ENCODE data around the gene NIT1. TPM values are rescaled to one million over a fixed set of nuclear protein-coding genes. Genes with fewer than 3 reads are reported as not detected.

Gene NIT1
- total and polyA plus RNA-seq, 2 of the 13 experiments (the other 11 are each of a cell fraction or from before 2014, with no cell fraction given): 22.7 to 31.0 TPM

DNA sequence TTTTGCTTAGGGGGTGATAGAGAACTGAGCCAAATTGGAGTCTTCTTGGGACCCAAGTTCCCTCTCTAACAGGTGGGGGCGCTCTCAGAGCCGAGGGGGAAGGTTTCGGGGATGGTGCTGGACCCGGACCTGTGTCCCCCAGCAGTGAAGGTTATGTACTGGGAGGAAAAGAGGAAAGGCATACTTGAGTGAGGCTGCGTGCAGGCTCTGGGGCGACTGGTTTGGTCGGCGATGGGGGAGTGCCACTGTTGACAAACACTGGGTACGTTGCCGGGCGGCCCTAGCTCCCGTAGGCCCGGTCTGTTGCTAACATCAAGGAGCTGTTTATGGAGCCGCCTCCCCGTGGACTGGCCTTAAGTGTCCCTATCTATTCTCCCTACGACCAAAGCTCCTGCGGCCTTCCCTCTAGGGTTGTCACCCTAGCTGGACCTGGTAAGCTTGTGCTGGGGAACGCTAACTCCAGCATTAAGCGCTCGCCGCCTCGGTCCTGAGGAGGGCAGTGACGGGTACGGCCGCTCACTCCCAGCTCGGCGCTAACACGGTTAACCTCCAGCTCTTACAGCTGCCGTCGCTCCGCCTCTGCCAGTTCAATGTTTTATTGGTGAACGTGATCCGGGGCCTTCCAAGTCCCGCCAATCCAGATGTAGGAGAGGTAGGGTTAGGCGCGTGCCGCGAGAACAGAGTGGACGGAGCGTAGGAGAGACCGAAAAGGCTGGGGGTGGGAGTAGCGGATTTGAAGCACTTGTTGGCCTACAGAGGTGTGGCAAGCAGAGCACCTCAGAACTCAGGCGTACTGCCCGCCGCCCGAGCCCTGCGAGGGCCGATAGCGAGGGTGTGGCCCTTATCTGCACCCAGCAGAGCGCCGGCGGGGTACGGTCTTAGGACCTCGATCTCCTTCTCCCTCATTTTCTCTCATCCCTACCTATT is 48.1 kb downstream of the NIT1 start, which contains the start of gene PPOX (continued):
- TF ChIP-seq, protein P1, sequence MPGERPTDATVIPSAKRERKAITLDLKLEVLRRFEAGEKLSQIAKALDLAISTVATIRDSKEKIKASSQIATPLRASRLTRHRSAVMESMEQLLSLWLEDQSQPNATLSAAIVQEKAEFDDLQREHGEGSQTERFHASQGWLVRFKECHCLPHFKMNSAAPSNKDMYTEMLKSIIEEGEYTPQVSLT (CRISPR knock-in tag; IDR thresholded peaks at IDR 0.05; ENCODE audit: borderline replicate concordance, low read depth): no peak
- TF ChIP-seq PITX1 (CRISPR knock-in tag; IDR thresholded peaks at IDR 0.05): peak; percentile 46; the same call in 1 of the 2 replicates
- peak; percentile 91 for TF ChIP-seq GATAD1 (CRISPR knock-in tag; IDR thresholded peaks at IDR 0.05)
- no peak for TF ChIP-seq MTF2 (CRISPR knock-in tag; IDR thresholded peaks at IDR 0.05; ENCODE audit: borderline replicate concordance)
- TF ChIP-seq JUND (CRISPR knock-in tag; IDR thresholded peaks at IDR 0.05): no peak
- TF ChIP-seq ZNF12 (CRISPR knock-in tag; IDR thresholded peaks at IDR 0.05): no peak
- TF ChIP-seq ZNF768 (CRISPR knock-in tag; IDR thresholded peaks at IDR 0.05): 0 out of 2 replicates have a peak, but pooled peaks have one; percentile 32
- TF ChIP-seq, protein P2, sequence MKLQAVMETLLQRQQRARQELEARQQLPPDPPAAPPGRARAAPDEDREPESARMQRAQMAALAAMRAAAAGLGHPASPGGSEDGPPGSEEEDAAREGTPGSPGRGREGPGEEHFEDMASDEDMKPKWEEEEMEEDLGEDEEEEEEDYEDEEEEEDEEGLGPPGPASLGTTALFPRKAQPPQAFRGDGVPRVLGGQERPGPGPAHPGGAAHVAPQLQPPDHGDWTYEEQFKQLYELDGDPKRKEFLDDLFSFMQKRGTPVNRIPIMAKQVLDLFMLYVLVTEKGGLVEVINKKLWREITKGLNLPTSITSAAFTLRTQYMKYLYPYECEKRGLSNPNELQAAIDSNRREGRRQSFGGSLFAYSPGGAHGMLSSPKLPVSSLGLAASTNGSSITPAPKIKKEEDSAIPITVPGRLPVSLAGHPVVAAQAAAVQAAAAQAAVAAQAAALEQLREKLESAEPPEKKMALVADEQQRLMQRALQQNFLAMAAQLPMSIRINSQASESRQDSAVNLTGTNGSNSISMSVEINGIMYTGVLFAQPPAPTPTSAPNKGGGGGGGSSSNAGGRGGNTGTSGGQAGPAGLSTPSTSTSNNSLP (IDR thresholded peaks at IDR 0.05; ENCODE audit: low read depth, low read length): no peak
- TF ChIP-seq ZNF431 (CRISPR knock-in tag; IDR thresholded peaks at IDR 0.05; ENCODE audit: borderline replicate concordance, low read depth): no peak
- no peak for TF ChIP-seq CREBL2 (CRISPR knock-in tag; IDR thresholded peaks at IDR 0.05; ENCODE audit: borderline replicate concordance)
- no peak for TF ChIP-seq CEBPB (IDR thresholded peaks at IDR 0.05; ENCODE audit: borderline replicate concordance, low read depth, low read length)
- no peak for TF ChIP-seq ELF1 (CRISPR knock-in tag; IDR thresholded peaks at IDR 0.05)
- TF ChIP-seq ZNF672 (CRISPR knock-in tag; IDR thresholded peaks at IDR 0.05): no peak
- no peak for TF ChIP-seq ZNF274 (CRISPR knock-in tag; IDR thresholded peaks at IDR 0.05)
- TF ChIP-seq SSRP1 (CRISPR knock-in tag; IDR thresholded peaks at IDR 0.05): no peak
- peak; percentile 81 for TF ChIP-seq ZNF317 (CRISPR knock-in tag; IDR thresholded peaks at IDR 0.05)
- TF ChIP-seq SIN3A (IDR thresholded peaks at IDR 0.05; ENCODE audit: borderline replicate concordance, low read depth, low read length): peak; percentile 73; the same call in 1 of the 2 replicates
- no peak for TF ChIP-seq ZNF136 (CRISPR knock-in tag; IDR thresholded peaks at IDR 0.05; ENCODE audit: low read depth)
- TF ChIP-seq SAP130 (CRISPR knock-in tag; IDR thresholded peaks at IDR 0.05; ENCODE audit: low read depth): peak; percentile 93
- no peak for TF ChIP-seq PLSCR1 (CRISPR knock-in tag; IDR thresholded peaks at IDR 0.05; ENCODE audit: borderline replicate concordance)
- TF ChIP-seq, protein P3, sequence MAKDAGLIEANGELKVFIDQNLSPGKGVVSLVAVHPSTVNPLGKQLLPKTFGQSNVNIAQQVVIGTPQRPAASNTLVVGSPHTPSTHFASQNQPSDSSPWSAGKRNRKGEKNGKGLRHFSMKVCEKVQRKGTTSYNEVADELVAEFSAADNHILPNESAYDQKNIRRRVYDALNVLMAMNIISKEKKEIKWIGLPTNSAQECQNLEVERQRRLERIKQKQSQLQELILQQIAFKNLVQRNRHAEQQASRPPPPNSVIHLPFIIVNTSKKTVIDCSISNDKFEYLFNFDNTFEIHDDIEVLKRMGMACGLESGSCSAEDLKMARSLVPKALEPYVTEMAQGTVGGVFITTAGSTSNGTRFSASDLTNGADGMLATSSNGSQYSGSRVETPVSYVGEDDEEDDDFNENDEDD (CRISPR knock-in tag; IDR thresholded peaks at IDR 0.05; ENCODE audit: borderline replicate concordance): peak; percentile 91; the same call in 1 of the 2 replicates
- TF ChIP-seq, protein P4, sequence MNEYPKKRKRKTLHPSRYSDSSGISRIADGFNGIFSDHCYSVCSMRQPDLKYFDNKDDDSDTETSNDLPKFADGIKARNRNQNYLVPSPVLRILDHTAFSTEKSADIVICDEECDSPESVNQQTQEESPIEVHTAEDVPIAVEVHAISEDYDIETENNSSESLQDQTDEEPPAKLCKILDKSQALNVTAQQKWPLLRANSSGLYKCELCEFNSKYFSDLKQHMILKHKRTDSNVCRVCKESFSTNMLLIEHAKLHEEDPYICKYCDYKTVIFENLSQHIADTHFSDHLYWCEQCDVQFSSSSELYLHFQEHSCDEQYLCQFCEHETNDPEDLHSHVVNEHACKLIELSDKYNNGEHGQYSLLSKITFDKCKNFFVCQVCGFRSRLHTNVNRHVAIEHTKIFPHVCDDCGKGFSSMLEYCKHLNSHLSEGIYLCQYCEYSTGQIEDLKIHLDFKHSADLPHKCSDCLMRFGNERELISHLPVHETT (CRISPR knock-in tag; conservative IDR thresholded peaks at IDR 0.05): no peak
- peak; percentile 48; the same call in 1 of the 2 replicates for TF ChIP-seq ZFP1 (CRISPR knock-in tag; IDR thresholded peaks at IDR 0.05)
- TF ChIP-seq ZSCAN9 (CRISPR knock-in tag; IDR thresholded peaks at IDR 0.05; ENCODE audit: borderline replicate concordance): no peak
